IPS DF 6.9 (cell line): ENCODE results near the gene TET2.

ENCODE experiments used
- DNase-seq: peaks from one replicate; pipeline ENCODE4 v3.0.0-alpha.2; 2013; ENCODE audit warnings: low read depth, low spot score
- H3K27ac ChIP-seq: one replicate; pipeline ENCODE4 v1.5.1; 2013; ENCODE audit warnings: low read length, control low read depth
- H3K27me3 ChIP-seq: 2 replicates; pipeline ENCODE4 v1.6.1; 2013; ENCODE audit warnings: mild to moderate bottlenecking, low read length; ENCODE audit not compliant: control insufficient read depth, insufficient read depth
- H3K36me3 ChIP-seq: 2 replicates; pipeline ENCODE4 v1.6.1; 2013; ENCODE audit warnings: low read length; ENCODE audit not compliant: control insufficient read depth, insufficient read depth
- H3K4me1 ChIP-seq: 2 replicates; pipeline ENCODE4 v1.6.1; 2013; ENCODE audit warnings: low read length; ENCODE audit not compliant: control insufficient read depth, insufficient read depth
- H3K4me3 ChIP-seq: 2 replicates; pipeline ENCODE4 v1.5.1; 2013; ENCODE audit warnings: mild to moderate bottlenecking, low read length
- H3K9me3 ChIP-seq: 2 replicates; pipeline ENCODE4 v1.6.1; 2013; ENCODE audit warnings: low read length, inconsistent platforms; ENCODE audit not compliant: control insufficient read depth, insufficient read depth
- WGBS: extraction: QIAGEN DNeasy Blood & Tissue Kit; methylation state at CpG from one replicate; pipeline ENCODE4 v1.1.7; 2013; ENCODE audit warnings: mixed read lengths, missing lambda C conversion rate; ENCODE audit not compliant: insufficient read length, insufficient coverage; 5-methylcytosine and 5-hydroxymethylcytosine counted together

The TET2 gene

DNA sequence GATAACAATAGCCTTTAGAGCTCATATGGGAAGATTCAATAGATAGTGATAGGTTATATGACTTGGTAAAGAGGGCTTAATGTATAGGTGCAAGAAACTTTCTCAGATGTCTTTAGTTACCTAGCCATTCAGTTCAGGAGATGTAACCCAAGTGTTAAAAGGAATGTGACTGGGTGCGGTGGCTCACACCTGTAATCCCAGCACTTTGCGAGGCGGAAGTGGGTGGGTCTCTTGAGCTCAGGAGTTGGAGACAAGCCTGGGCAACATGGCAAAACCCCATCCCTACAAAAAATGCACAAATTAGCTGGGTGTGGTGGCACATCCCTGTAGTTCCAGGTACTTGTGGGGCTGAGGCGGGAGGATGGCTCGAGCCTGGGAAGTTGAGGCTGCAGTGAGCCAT, 7.9 kb downstream of the TET2 start:
- Histone ChIP-seq H3K36me3 (no peaks in the 10 kb centered on the region), H3K27me3 (peaks cover 10% of the 10 kb centered on the region; the same call in 1 of the 2 replicates), H3K27ac (no peak overlapping the region), H3K9me3 (no peaks in the 10 kb centered on the region), H3K4me3 (no peak overlapping the region), H3K4me1 (no peaks in the 10 kb centered on the region)
- DNase-seq = no peak
- WGBS = no CpG with 5 or more reads among the region's 5 CpGs

DNA sequence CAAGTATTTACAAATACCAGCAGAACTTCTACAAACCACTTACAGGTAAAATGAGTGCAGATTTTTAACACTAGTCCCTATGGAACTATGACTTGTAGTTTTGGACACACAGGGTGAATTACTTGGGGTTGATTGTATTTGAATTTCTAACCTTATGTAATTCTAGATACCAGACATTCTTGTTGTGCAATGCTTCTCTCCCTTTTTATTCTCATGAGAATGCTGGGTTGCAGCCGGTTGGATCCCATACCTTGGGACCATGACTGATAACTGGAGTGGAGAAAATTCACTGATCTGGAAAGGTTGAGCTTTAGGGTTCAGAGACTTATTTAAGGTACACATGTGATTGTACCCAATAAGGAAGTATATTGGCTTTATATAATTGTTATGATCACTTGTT, 8.8 kb downstream of the TET2 start:
- no peaks in the 10 kb centered on the region for H3K4me1 ChIP-seq
- DNase-seq = no peak
- H3K27me3 ChIP-seq = peaks cover 7% of the 10 kb centered on the region; the same call in 1 of the 2 replicates
- no peaks in the 10 kb centered on the region for H3K9me3 ChIP-seq
- no peak overlapping the region for H3K4me3 ChIP-seq
- no peak overlapping the region for H3K27ac ChIP-seq
- no peaks in the 10 kb centered on the region for H3K36me3 ChIP-seq
- WGBS = no CpG with 5 or more reads among the region's 1 CpG

DNA sequence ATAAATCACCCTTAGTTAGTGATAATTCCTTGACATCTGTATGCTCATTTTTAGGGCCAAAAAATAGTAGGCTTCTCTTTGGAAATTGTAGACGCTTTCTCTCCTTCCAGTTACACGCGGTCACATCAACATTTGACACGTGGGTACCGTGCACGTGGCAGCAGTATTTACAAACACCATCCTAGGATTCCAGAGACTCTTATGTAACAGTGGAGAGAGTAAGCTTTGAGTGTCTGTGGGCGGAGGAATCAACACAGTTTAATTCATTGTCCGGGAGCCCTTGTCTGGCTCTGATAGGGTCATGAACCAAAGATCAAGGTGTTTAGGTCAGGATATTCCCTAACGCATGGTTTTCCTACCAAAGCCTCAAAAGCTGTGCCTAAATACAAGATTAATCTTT, 12.2 kb downstream of the TET2 start:
- Histone ChIP-seq H3K4me3 (no peak overlapping the region), H3K4me1 (no peaks in the 10 kb centered on the region), H3K9me3 (no peaks in the 10 kb centered on the region), H3K36me3 (no peaks in the 10 kb centered on the region), H3K27ac (no peak overlapping the region), H3K27me3 (peaks cover 13% of the 10 kb centered on the region; the same call in 1 of the 2 replicates)
- no CpG with 5 or more reads among the region's 9 CpGs for WGBS
- DNase-seq = no peak

DNA sequence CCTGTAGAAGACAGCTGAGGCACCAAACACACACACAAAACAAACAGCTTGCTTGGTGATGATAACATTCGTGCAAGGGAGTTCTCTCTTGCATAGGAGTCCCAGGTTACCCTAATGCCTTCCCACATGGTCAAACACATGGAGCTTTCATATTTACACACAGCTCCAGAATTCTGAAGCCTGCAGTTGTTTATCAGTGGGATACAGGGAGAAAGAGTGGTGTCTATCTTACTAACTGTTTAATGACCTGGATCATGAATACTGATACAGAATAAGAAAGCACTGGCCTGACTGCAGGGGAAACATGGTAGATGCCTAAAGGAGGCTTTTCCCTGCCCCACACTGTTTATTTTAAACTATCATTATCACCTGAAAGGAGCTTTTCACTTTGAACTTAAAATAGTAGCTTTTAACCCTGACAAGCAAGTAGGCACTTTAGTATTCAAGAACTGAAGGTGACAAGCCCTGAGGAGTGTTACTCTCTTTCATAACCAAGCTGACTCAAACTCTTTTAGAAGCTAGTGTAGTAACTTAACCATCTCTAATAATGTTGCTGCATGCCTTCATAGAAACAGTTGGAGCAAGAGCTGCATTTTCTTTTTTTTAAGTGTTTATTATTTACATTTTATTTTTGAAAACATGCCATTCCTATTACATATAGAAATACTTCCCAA, 15.6 kb downstream of the TET2 start:
- Histone ChIP-seq H3K27me3 (peaks cover 15% of the 10 kb centered on the region; the same call in 1 of the 2 replicates), H3K9me3 (no peaks in the 10 kb centered on the region), H3K36me3 (no peaks in the 10 kb centered on the region), H3K27ac (no peak overlapping the region), H3K4me3 (no peak overlapping the region), H3K4me1 (no peaks in the 10 kb centered on the region)
- WGBS = no CpG with 5 or more reads among the region's 1 CpG
- DNase-seq = no peak

DNA sequence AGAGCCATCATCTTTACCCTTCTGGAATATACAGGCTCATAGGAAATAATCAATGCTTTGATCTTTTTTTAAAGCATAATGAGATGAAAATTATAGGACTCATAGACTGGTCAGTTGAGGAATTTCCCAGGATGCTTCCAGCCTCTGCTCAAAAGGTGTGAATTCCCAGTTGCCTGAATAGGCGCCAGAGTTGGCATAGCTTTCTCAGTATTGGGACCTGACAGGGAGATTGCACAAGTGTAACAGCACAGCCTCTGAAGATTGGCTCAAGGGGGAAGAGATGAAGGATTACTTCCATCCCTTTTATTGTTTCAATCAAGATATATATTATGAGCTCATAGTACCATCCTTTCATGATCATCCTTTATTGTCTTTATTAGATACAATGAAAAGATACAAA, 17.9 kb downstream of the TET2 start:
- Histone ChIP-seq H3K4me1 (no peaks in the 10 kb centered on the region), H3K27me3 (peaks cover 9% of the 10 kb centered on the region; the same call in 1 of the 2 replicates)
- no CpG with 5 or more reads among the region's 1 CpG for WGBS

DNA sequence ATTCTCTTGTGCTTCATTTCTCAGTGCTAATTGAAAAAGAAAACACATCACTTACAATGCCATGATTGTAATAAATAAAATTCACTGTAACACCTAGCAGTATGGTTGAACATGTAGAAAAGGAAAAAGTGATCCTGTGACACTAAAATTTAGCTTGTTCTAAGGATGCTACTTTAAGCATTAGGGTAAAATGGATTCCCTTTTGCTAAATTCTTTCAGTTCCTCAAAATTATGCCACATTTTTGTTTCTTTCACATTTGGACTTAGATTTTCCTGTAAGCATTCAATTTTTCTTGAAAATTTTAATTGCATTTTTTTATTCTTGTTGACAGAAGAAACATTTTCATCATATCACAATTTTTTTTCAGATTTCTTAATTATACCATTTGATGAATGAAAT, 19.4 kb downstream of the TET2 start:
- no peaks in the 10 kb centered on the region for H3K9me3 ChIP-seq
- H3K27ac ChIP-seq = no peak overlapping the region
- H3K36me3 ChIP-seq = no peaks in the 10 kb centered on the region
- no peaks in the 10 kb centered on the region for H3K4me1 ChIP-seq
- no peak for DNase-seq
- no peak overlapping the region for H3K4me3 ChIP-seq
- H3K27me3 ChIP-seq = peaks cover 6% of the 10 kb centered on the region; the same call in 1 of the 2 replicates

More for the DNA sequence above, 17.9 kb downstream of the TET2 start:
- H3K36me3 ChIP-seq = no peaks in the 10 kb centered on the region
- DNase-seq = no peak
- H3K27ac ChIP-seq = no peak overlapping the region
- no peaks in the 10 kb centered on the region for H3K9me3 ChIP-seq
- H3K4me3 ChIP-seq = no peak overlapping the region

GRCh38 chr4:105170711-105171110, 24.0 kb downstream of the TET2 start:
- H3K4me3 ChIP-seq = no peak overlapping the region
- no peak overlapping the region for H3K27ac ChIP-seq
- DNase-seq = no peak
- WGBS = no CpG with 5 or more reads among the region's 4 CpGs
- H3K27me3 ChIP-seq = no peaks in the 10 kb centered on the region
- H3K9me3 ChIP-seq = no peaks in the 10 kb centered on the region
- no peaks in the 10 kb centered on the region for H3K36me3 ChIP-seq
- H3K4me1 ChIP-seq = no peaks in the 10 kb centered on the region

DNA sequence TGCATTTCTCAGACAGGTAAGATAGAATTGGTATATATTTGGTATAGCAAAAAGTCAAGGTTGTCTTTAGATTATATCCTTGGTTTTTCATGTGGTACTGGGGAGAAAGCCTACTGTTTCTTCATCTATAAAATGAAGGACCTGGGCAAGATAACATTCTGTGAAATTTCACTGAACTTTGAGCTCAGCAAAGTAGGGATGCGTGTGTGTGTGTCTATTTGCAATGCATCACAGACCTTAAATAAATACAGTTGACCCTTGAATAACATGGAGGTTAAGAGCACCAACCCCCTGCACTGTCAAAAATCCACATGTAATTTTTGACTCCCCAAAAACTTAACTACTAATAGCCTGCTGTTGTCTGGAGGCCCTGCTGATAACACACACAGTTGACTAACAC, 25.2 kb downstream of the TET2 start:
- WGBS = no CpG with 5 or more reads among the region's 1 CpG
- Histone ChIP-seq H3K4me1 (no peaks in the 10 kb centered on the region), H3K36me3 (no peaks in the 10 kb centered on the region), H3K27ac (no peak overlapping the region), H3K9me3 (no peaks in the 10 kb centered on the region), H3K27me3 (no peaks in the 10 kb centered on the region), H3K4me3 (no peak overlapping the region)
- no peak for DNase-seq

DNA sequence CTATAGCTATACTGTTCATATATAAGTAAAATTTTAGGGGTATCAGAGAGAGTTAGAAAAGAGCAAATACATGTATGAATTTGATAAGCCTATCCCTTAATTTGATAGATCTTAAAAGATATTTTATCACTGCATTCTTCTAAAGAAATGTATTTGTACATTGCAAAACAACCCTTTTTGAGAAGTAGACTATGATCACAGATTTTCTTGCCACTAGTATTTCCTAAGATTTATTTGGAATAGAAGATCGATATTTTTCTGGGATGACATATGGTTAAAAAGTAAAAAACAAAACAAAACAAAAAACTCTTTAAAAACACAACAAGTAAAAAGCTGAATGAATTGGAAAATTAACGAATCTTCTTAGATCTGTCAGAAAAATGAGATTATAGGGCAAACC, 27.4 kb downstream of the TET2 start:
- no CpG with 5 or more reads among the region's 2 CpGs for WGBS
- no peaks in the 10 kb centered on the region for H3K4me1 ChIP-seq

GRCh38 chr4:105179539-105180401, 33.1 kb downstream of the TET2 start:
- Histone ChIP-seq H3K36me3 (no peaks in the 10 kb centered on the region), H3K4me3 (no peak overlapping the region), H3K27me3 (no peaks in the 10 kb centered on the region), H3K4me1 (no peaks in the 10 kb centered on the region), H3K27ac (no peak overlapping the region), H3K9me3 (no peaks in the 10 kb centered on the region)
- no peak for DNase-seq

More for the DNA sequence above, 27.4 kb downstream of the TET2 start:
- Histone ChIP-seq H3K9me3 (no peaks in the 10 kb centered on the region), H3K27me3 (no peaks in the 10 kb centered on the region), H3K4me3 (no peak overlapping the region), H3K36me3 (no peaks in the 10 kb centered on the region), H3K27ac (no peak overlapping the region)
- DNase-seq = no peak
